ENCODE data around the gene ARHGEF39.

Gene ARHGEF39

DNA sequence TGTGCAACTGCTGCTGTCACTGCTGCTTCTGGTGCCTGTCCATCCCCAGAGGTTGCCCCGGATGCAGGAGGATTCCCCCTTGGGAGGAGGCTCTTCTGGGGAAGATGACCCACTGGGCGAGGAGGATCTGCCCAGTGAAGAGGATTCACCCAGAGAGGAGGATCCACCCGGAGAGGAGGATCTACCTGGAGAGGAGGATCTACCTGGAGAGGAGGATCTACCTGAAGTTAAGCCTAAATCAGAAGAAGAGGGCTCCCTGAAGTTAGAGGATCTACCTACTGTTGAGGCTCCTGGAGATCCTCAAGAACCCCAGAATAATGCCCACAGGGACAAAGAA, 9.0 kb upstream of the ARHGEF39 start:
- no peak for DNase-seq (ENCODE audit: low read depth)

- no peak for DNase-seq (ENCODE audit: low read depth)
Observed at GRCh38 chr9:35673132-35674024, 8.4 kb upstream of the ARHGEF39 start, which contains the start of gene CA9. CA9 (plus strand) TSS chr9:35673928; CDS start chr9:35673960, 32 bp downstream.

GRCh38 chr9:35669331-35670145, 4.5 kb upstream of the ARHGEF39 start:
- DNase-seq (ENCODE audit: low read depth) = no peak

DNA sequence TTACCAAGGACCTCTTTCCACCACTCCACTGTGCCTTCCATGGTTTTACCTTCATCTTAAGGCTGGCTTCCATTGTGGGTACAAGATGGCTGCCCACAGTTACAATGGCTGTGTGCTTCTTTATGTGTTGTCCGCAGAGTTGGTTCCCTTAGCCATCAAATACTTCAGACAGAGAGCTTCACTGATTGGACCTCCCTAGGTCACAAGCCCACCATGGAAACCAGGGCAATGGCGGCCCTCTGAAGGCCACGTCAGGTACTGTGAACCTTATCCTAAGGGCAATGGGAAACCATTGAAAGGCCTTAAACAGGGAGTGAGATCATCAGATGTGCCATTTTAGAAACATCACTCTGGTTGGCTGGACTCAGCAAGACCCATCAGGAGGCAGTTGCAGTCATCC, 2.9 kb upstream of the ARHGEF39 start:
- DNase-seq (ENCODE audit: low read depth) = no peak

GRCh38 chr9:35666549-35666948, 1.6 kb upstream of the ARHGEF39 start:
- DNase-seq (ENCODE audit: low read depth) = no peak

GRCh38 chr9:35666045-35666444, 1.1 kb upstream of the ARHGEF39 start:
- DNase-seq (ENCODE audit: low read depth) = no peak

- no peak for DNase-seq (ENCODE audit: low read depth)
Observed at GRCh38 chr9:35665471-35665818, 450 bp upstream of the ARHGEF39 start.

GRCh38 chr9:35662437-35662836, 2.6 kb downstream of the ARHGEF39 start:
- DNase-seq (ENCODE audit: low read depth) = no peak

GRCh38 chr9:35661756-35662350, 3.1 kb downstream of the ARHGEF39 start:
- DNase-seq (ENCODE audit: low read depth) = no peak

DNA sequence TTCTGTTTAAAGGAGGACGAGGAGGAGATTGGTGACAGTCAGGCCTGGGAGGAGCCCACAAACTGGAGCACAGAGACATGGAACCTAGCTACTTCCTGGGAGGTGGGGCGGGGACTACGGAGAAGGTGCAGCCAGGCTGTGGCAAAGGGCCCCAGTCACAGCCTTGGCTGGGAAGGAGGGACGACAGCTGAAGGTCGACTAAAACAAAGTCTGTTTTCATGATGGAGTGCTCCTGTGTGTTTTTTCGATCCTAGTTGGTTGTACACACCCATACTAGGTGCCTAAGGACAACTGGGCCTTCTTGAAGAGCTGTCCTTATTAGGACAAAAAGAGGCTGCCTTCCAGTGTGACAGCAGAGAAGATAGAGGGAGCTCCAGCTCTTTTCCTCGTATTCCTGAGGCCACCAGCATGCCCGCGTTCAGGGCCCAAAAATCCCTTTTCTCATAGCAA, 4.0 kb downstream of the ARHGEF39 start:
- no peak for DNase-seq (ENCODE audit: low read depth)

- no peak for DNase-seq (ENCODE audit: low read depth)
Observed at GRCh38 chr9:35659340-35659739, 5.7 kb downstream of the ARHGEF39 start.

DNA sequence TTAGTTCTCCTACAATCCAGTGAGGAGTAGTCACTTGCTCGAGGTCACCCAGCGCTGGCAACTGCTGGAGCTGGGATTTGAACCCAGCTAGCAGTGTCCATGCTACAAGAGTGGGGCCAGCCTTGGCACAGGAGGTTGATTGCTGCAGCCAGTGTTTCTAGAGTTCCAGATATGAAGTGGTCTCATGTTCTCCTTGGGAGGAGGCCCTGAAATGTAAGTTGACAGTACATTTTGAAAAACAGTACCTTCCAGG, 6.1 kb downstream of the ARHGEF39 start:
- no peak for DNase-seq (ENCODE audit: low read depth)

- DNase-seq (ENCODE audit: low read depth) = peak; percentile 75
Observed at GRCh38 chr9:35658137-35658967, 6.6 kb downstream of the ARHGEF39 start, which contains the start of gene CCDC107. CCDC107 (plus strand) TSS chr9:35658292; CDS start chr9:35658380, 88 bp downstream.

GRCh38 chr9:35657546-35658136, 7.4 kb downstream of the ARHGEF39 start, which contains the start of gene RMRP:
RMRP (minus strand) TSS chr9:35658019.
- peak; percentile 99 for DNase-seq (ENCODE audit: low read depth)

DNA sequence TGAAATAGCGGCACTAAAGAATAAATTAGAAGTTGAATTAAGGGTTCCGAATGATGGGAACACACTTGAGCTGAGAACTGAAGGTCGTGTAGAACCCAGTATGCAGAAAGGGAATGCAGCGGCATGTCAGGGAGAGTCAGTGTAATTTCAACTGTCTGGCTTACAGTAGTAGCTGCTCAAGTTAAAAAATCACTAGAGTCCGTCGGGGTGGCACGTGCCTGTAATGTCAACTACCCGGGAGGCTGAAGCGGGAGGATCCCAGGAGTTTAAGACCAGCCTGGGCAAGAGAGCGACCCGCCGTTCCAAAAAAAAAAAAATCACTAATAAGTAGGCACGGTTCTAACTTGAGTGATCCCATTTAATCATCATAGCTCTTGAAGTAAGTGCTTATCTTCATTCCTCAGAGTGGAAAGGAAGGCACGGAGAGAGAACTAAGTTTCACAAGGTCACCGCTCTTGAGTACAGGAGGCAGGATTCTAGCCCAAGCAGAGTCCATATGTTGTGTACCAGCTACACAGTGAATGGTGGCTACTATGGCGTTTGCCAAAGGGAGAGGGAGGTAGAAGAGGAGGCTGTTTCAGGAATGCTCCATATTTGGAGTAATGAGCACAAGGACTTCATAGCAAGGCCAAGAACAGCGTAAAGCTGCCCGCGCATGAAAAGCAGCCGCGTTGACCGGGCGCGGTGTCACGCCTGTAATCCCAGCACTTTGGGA, 8.0 kb downstream of the ARHGEF39 start:
- DNase-seq (ENCODE audit: low read depth) = no peak

GRCh38 chr9:35656348-35656747, 8.6 kb downstream of the ARHGEF39 start:
- no peak for DNase-seq (ENCODE audit: low read depth)

GRCh38 chr9:35653611-35654010, 11.4 kb downstream of the ARHGEF39 start:
- no peak for DNase-seq (ENCODE audit: low read depth)

DNA sequence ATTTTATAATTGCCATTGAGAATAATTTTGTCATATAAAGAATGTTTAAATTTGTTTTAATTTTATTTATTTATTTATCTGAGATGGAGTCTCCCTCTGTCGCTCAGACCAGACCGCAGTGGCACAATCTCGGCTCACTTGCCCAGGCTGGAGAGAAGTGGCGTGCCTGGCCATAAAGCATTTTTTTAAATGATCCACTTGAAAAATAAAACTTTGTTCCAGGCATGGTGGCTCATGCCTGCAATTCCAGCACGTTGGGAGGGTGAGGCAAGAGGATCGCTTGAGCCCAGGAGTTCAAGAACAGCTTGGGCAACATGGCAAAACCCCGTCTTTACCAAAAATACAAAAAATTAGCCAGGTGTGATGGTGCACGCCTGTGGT, 12.2 kb downstream of the ARHGEF39 start:
- DNase-seq (ENCODE audit: low read depth) = no peak

DNA sequence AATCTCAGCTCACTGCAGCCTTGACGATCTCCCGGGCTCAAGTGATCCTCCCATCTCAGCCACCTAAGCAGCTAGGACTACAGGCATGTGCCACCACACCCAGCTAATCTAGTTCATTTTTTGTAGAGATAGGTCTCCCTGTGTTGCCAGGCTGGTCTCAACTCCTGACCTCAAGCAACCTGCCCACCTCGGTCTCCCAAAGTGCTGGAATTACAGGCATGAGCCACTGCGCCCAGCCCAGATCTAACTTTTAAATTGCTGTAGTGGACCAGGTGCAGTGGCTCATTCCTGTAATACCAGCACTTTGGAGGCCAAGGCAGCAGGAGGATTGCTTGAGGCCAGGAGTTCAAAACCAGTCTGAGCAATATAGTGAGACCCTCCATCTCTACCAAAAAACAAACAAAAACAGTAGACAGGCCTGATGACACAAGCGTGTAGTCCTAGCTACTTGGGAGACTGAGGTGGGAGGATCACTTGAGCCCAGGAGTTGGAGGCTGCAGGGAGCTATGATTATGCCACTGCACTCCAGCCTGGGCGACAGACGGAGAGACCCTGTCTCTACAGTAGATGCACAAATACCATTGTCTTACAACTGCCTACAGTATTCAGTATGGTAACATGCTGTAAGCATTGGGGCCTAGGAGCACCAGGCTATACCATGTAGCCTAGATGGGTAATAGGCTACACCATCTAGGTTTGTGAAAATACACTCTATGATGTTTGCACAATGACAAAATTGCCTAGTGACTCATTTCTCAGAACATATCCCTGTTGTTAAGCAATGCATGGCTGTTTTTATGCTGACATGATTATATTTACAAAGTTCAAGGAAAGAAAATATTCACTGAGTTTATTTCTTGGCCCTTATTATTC, 12.8 kb downstream of the ARHGEF39 start:
- no peak for DNase-seq (ENCODE audit: low read depth)
